ENCODE measurements around the gene D2HGDH. TPM values are rescaled to one million over a fixed set of nuclear protein-coding genes. Genes with fewer than 3 reads are reported as not detected.
"Not testable (repeated sequence)": the region's sequence is repeated elsewhere in the genome, so short reads cannot be mapped to it uniquely, and the experiment has no call there.

The D2HGDH gene
- total RNA-seq, 2 donors from 2014 or later, result 38.7 to 55.3 TPM

GRCh38 chr2:241739177-241739576 lies 4.7 kb downstream of the D2HGDH start:
- peaks cover 0 to 4% of the 10 kb centered on the region in 2 donors for H3K36me3 ChIP-seq
- no peaks in the 10 kb centered on the region for H3K9me3 ChIP-seq
- DNase-seq (ENCODE audit: low spot score), result no peak
- TF ChIP-seq POLR2AphosphoS5 (IDR thresholded peaks at IDR 0.05), result no peak
- TF ChIP-seq CTCF (IDR thresholded peaks at IDR 0.05), result no peak
- TF ChIP-seq POLR2A (IDR thresholded peaks at IDR 0.05), result no peak
- no peak overlapping the region for H3K4me3 ChIP-seq
- H3K27me3 ChIP-seq (replicated peaks; ENCODE audit: insufficient read depth), result no peaks in the 10 kb centered on the region
- intact Hi-C loops (cut with DNase I), result no loop called here
- 91% methylated on average over 15 of the region's 15 CpGs for WGBS
- H3K4me1 ChIP-seq (replicated peaks), result no peaks in the 10 kb centered on the region
- H3K27ac ChIP-seq, result no peak overlapping the region

DNA sequence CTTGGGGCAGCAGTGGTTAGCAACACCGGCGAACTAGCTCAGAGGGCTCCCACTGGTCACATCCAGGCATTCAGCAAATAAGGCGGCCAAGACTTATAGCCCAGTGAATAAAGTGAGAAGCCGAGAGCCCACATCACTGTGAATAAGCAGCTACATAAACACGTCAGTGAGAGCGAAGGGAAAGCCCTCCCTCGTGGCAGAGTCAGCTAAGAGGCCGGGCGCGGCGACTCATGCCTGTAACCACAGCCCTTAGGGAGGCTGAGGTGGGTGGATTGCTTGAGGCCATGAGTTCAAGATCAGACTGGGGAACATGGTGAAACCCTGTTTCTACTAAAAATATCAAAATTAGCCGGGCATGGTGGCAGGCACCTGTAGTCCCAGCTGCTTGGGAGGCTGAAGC lies 5.2 kb downstream of the D2HGDH start:
- Histone ChIP-seq H3K27ac (no peak overlapping the region), H3K4me1 (replicated peaks) (no peaks in the 10 kb centered on the region), H3K27me3 (replicated peaks; ENCODE audit: insufficient read depth) (no peaks in the 10 kb centered on the region), H3K9me3 (no peaks in the 10 kb centered on the region), H3K36me3 (peaks cover 0 to 4% of the 10 kb centered on the region in 2 donors), H3K4me3 (no peak overlapping the region)
- 93% methylated on average over 12 of the region's 12 CpGs for WGBS
- DNase-seq (ENCODE audit: low spot score), result no peak
- TF ChIP-seq CTCF (IDR thresholded peaks at IDR 0.05), result no peak
- intact Hi-C loops (cut with DNase I), result no loop called here

DNA sequence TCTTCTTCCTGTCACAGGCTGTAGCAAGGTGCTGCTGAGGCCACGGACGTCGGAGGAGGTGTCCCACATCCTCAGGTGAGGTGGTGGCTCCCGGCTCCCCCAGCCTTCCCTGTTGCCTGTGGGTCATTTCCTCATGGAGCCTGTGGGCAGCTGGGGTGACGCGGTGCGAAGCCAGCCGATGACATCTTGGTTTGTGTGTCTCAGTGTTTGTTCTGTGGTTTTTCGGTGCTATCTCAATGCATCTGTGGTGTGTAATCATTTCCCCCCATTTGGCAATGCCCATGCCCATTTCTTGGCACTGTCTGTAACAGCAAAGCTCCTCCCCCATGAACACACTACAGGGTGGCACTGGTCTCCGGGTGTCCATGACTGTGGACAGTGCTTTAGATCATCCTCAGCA lies 6.6 kb downstream of the D2HGDH start:
- no peaks in the 10 kb centered on the region for H3K9me3 ChIP-seq
- no peak overlapping the region for H3K4me3 ChIP-seq
- WGBS, result 37% methylated on average over 10 of the region's 10 CpGs
- H3K27ac ChIP-seq, result no peak overlapping the region
- no peak for DNase-seq (ENCODE audit: low spot score)
- H3K27me3 ChIP-seq (replicated peaks; ENCODE audit: insufficient read depth), result no peaks in the 10 kb centered on the region
- no peak for TF ChIP-seq POLR2A (IDR thresholded peaks at IDR 0.05)
- TF ChIP-seq POLR2AphosphoS5 (IDR thresholded peaks at IDR 0.05), result peak; percentile 44
- intact Hi-C loops (cut with DNase I), result no loop called here
- no peaks in the 10 kb centered on the region for H3K4me1 ChIP-seq (replicated peaks)
- H3K36me3 ChIP-seq, result peaks cover 0 to 4% of the 10 kb centered on the region in 2 donors

- Histone ChIP-seq H3K4me1 (replicated peaks) (no peaks in the 10 kb centered on the region), H3K27me3 (replicated peaks; ENCODE audit: insufficient read depth) (no peaks in the 10 kb centered on the region), H3K27ac (no peak overlapping the region), H3K9me3 (no peaks in the 10 kb centered on the region), H3K36me3 (peaks cover 0 to 4% of the 10 kb centered on the region in 2 donors), H3K4me3 (no peak overlapping the region)
- intact Hi-C loops (cut with DNase I), result no loop called here
- 96% methylated on average over 28 of the region's 28 CpGs for WGBS
- no peak for DNase-seq (ENCODE audit: low spot score)
- TF ChIP-seq POLR2A (IDR thresholded peaks at IDR 0.05), result no peak
- no peak for TF ChIP-seq CTCF (IDR thresholded peaks at IDR 0.05)
- no peak for TF ChIP-seq POLR2AphosphoS5 (IDR thresholded peaks at IDR 0.05)
These were observed 8.0 kb downstream of the D2HGDH start for GRCh38 chr2:241742320-241742939.

DNA sequence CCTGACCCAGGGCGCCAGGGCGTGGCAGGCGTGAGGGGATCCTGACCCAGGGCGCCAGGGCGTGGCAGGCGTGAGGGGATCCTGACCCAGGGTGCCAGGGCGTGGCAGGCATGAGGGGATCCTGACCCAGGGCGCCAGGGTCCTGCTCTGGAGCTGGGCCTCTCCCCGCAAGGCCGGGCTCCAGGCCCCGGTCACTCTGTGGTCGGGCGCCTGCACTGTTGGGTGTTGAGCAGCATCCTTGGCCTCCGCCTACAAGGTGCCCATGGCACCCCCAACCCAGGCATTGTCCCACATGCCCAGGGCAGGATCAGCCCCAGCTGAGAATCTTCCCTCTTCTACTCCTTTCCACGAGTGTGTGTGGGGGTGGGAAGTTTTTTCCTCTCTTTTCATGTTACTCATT lies 8.6 kb downstream of the D2HGDH start:
- H3K9me3 ChIP-seq; H3K36me3 ChIP-seq; H3K4me3 ChIP-seq; intact Hi-C loops (cut with DNase I); DNase-seq (ENCODE audit: low spot score); H3K27me3 ChIP-seq (replicated peaks; ENCODE audit: insufficient read depth); H3K27ac ChIP-seq; H3K4me1 ChIP-seq (replicated peaks): not testable (repeated sequence)
- WGBS, result 96% methylated on average over 12 of the region's 15 CpGs

DNA sequence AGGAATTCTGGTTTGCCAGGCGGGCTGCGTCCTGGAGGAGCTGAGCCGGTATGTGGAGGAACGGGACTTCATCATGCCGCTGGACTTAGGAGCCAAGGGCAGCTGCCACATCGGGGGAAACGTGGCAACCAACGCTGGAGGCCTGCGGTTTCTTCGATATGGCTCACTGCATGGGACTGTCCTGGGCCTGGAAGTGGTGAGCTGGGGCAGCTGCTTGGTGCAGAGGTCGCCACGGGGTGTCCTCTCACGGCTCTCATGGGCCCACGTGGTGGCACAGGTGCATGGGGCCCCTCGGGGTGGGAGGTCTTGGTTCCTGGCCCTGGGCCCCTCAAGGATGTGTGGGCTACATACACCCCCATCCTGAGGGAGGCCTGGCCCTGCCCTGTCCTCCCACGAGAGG lies 9.2 kb downstream of the D2HGDH start:
- Histone ChIP-seq H3K27ac (no peak overlapping the region), H3K4me3 (no peak overlapping the region), H3K9me3 (no peaks in the 10 kb centered on the region), H3K4me1 (replicated peaks) (no peaks in the 10 kb centered on the region), H3K36me3 (peaks cover under 1 to 4% of the 10 kb centered on the region in 2 donors), H3K27me3 (replicated peaks; ENCODE audit: insufficient read depth) (no peaks in the 10 kb centered on the region)
- no peak for TF ChIP-seq POLR2A (IDR thresholded peaks at IDR 0.05)
- TF ChIP-seq POLR2AphosphoS5 (IDR thresholded peaks at IDR 0.05), result no peak
- no peak for TF ChIP-seq CTCF (IDR thresholded peaks at IDR 0.05)
- no peak for DNase-seq (ENCODE audit: low spot score)
- WGBS, result 96% methylated on average over 15 of the region's 16 CpGs
- intact Hi-C loops (cut with DNase I), result no loop called here

Measured in prostate gland (tissue), 2 donors.